K562 (cell line): ENCODE data around the gene DOK7. TPM values are rescaled to one million over a fixed set of nuclear protein-coding genes. Genes with fewer than 3 reads are reported as not detected.
A peak's percentile ranks its signal among the peaks of the same experiment; 100 is the strongest.

Experiments
- ATAC-seq: fragments of 200-7000 bp; cut with Tn5 transposase; 3 replicates; pipeline ENCODE4 v1.9.1; 2020; ENCODE audit warnings: moderate library complexity
- BruUV-seq: library from RNA; stranded (reverse); fragments of 400-500 nt; replicated peaks from 2 replicates; lab custom pipeline; 2021; lab: Mats Ljungman, UMichigan
- CTCF ChIA-PET: fragments of 300-600 bp; formaldehyde crosslinking; extraction: SDS; loops from one replicate; lab custom pipeline; 2021; ENCODE audit warnings: low intra/inter-chr PET ratio; lab: Yijun Ruan, JAX
- POLR2A ChIA-PET: fragments of 300-600, 350-650 bp; sonication (Branson Sonifier 250); formaldehyde crosslinking; extraction: SDS; loops from one replicate; lab custom pipeline; 2021; ENCODE audit warnings: antibody characterized with exemption, inconsistent platforms; lab: Yijun Ruan, JAX
- DNase-seq, 4 experiments: peaks; one replicate each; pipeline versions ENCODE4 v3.0.0 to v3.0.0-alpha.2; 2011 to 2018; ENCODE audit warnings: low spot score in 3 of 4, mixed read lengths in 3 of 4; ENCODE audit errors: extremely low read depth in 1 of 4
- FAIRE-seq: peaks from 2 replicates; lab custom pipeline; 2011; peaks lifted over from hg19 to GRCh38; lab: Jason Lieb, UNC
- H2AFZ ChIP-seq: 2 replicates; pipeline ENCODE4 v1.6.0; 2011; ENCODE audit warnings: low read depth, low read length, control low read depth, inconsistent platforms
- H3K27ac ChIP-seq: fragments of 200-600 bp; 3 replicates; pipeline ENCODE4 v1.8.0; 2011; ENCODE audit warnings: low read depth, mild to moderate bottlenecking, control low read depth, inconsistent platforms, low read length, moderate library complexity, mixed read lengths; ENCODE audit errors: extremely low read depth
- H3K27me3 ChIP-seq, 2 experiments: fragments of 300-600 bp in 1 of 2; 2 replicates in 1 of 2; 3 replicates in 1 of 2; pipeline versions ENCODE4 v1.6.0 to v1.8.0; 2011; ENCODE audit warnings: inconsistent platforms in 2 of 2, low read length in 2 of 2, mild to moderate bottlenecking in 1 of 2, mixed read lengths in 1 of 2, moderate library complexity in 1 of 2; ENCODE audit not compliant: control insufficient read depth in 2 of 2, insufficient read depth in 2 of 2
- H3K36me3 ChIP-seq: fragments of 300-600 bp; 3 replicates; pipeline ENCODE4 v1.8.0; 2011; ENCODE audit warnings: mild to moderate bottlenecking, low read length, inconsistent platforms; ENCODE audit not compliant: control insufficient read depth, insufficient read depth
- H3K4me1 ChIP-seq, 2 experiments: fragments of 200-600 bp in 1 of 2; replicated peaks in 1 of 2; 2 replicates in 1 of 2; 3 replicates in 1 of 2; pipeline versions ENCODE4 v1.5.1 to v1.8.0; 2011; ENCODE audit warnings: inconsistent platforms in 2 of 2, low read length in 2 of 2, mild to moderate bottlenecking in 1 of 2, mixed read lengths in 1 of 2, moderate library complexity in 1 of 2; ENCODE audit not compliant: control insufficient read depth in 2 of 2, insufficient read depth in 2 of 2
- H3K4me2 ChIP-seq: 2 replicates; pipeline ENCODE4 v1.6.1; 2011; ENCODE audit warnings: low read length, control low read depth, inconsistent platforms, mixed read lengths; ENCODE audit not compliant: insufficient read depth
- H3K4me3 ChIP-seq: fragments of 200-600 bp; sonication (generic), shearing (Covaris generic); 2 replicates; pipeline ENCODE4 v1.5.1; 2016; ENCODE audit warnings: control low read depth, inconsistent platforms
- H3K79me2 ChIP-seq: fragments of 200-600 bp; 3 replicates; pipeline ENCODE4 v1.8.0; 2011; ENCODE audit warnings: low read length, inconsistent platforms; ENCODE audit not compliant: control insufficient read depth, insufficient read depth
- H3K9ac ChIP-seq, 2 experiments: 2 replicates each; pipeline versions ENCODE4 v1.6.0 to v1.6.1; 2011; ENCODE audit warnings: low read depth in 2 of 2, low read length in 2 of 2, control low read depth in 1 of 2, inconsistent platforms in 1 of 2, mild to moderate bottlenecking in 1 of 2, mixed read lengths in 1 of 2; ENCODE audit not compliant: insufficient read depth in 1 of 2
- H3K9me1 ChIP-seq: one replicate; pipeline ENCODE4 v1.6.0; 2011; ENCODE audit warnings: inconsistent platforms, mild to moderate bottlenecking, low read length, moderate library complexity; ENCODE audit not compliant: control insufficient read depth, insufficient read depth
- H3K9me3 ChIP-seq: replicated peaks from 2 replicates; pipeline ENCODE4 v1.5.1; 2011; ENCODE audit warnings: low read depth, low read length, inconsistent platforms; ENCODE audit not compliant: control insufficient read depth, insufficient read depth
- H4K20me1 ChIP-seq: replicated peaks from 2 replicates; pipeline ENCODE4 v1.6.1; 2011; ENCODE audit warnings: low read length, inconsistent platforms, mixed read lengths; ENCODE audit not compliant: control insufficient read depth, insufficient read depth
- BACH1 ChIP-seq: fragments of 200-800 bp; sonication (Bioruptor generic); IDR thresholded peaks from 2 replicates; pipeline ENCODE4 v1.6.1; 2016; ENCODE audit warnings: missing genetic modification characterization, missing compliant biosample characterization
- NFIC ChIP-seq: fragments of 450-650 bp; IDR thresholded peaks from 2 replicates; pipeline ENCODE4 v1.6.1; 2017; ENCODE audit warnings: mild to moderate bottlenecking, inconsistent platforms
- WGBS: fragments of 100-300 bp; shearing (Covaris generic); methylation state at CpG from one replicate; pipeline ENCODE4 v1.1.6; 2016; ENCODE audit warnings: low coverage, mixed read lengths; ENCODE audit not compliant: insufficient coverage; ENCODE audit errors: missing lambda C conversion rate; 5-methylcytosine and 5-hydroxymethylcytosine counted together
- in situ Hi-C: fragments of 300-500 bp; cut with MboI; formaldehyde crosslinking; loops from 4 replicates; pipeline ENCODE4 v1.15.0; 2018; ENCODE audit warnings: inconsistent platforms, mixed read lengths
- intact Hi-C: fragments of 100-400 bp; cut with micrococcal nuclease; formaldehyde crosslinking; loops from 2 replicates; pipeline ENCODE4 v1.14.2; 2022
- polyA plus RNA-seq, 8 experiments: library from polyadenylated mRNA; depleted of rRNA in 4 of 8; stranded (reverse) in 5 of 8; unstranded in 3 of 8; fragments of >200 nt; fragmentation: Nextera tagmentation in 2 of 8; fragmentation: Illumina TruSeq in 1 of 8; extraction: Ambion mirVana in 2 of 8; extraction: Trizol in 1 of 8; gene quantifications; 2 replicates each; pipeline versions ENCODE4 v1.2.1 to v1.2.3, GENCODE V29; 2011 to 2014; ENCODE audit warnings: inconsistent platforms in 1 of 8, missing spikeins in 1 of 8
- total RNA-seq, 7 experiments: library from RNA; depleted of rRNA in 6 of 7; stranded (reverse); fragments of >200 nt in 6 of 7; fragmentation: Illumina TruSeq in 2 of 7; extraction: Trizol in 2 of 7; gene quantifications; 2 replicates each; pipeline versions ENCODE4 v1.2.1 to v1.2.3, GENCODE V29; 2011 to 2021; ENCODE audit warnings: low replicate concordance in 1 of 7
- TF ChIP-seq, protein P1 (sequence below), 2 experiments: fragments of 450-650 bp in 1 of 2; sonication (generic) in 1 of 2; formaldehyde crosslinking in 1 of 2; IDR thresholded peaks; 2 replicates each; pipeline versions ENCODE4 v1.7.1 to v1.9.0; 2016 to 2022; ENCODE audit warnings: inconsistent platforms in 1 of 2, mild to moderate bottlenecking in 1 of 2, missing genetic modification reagents in 1 of 2

DOK7 gene
- total and polyA plus RNA-seq, 9 of the 15 experiments (the other 6 are each of a cell fraction or from before 2014, with no cell fraction given): not detected

DNA sequence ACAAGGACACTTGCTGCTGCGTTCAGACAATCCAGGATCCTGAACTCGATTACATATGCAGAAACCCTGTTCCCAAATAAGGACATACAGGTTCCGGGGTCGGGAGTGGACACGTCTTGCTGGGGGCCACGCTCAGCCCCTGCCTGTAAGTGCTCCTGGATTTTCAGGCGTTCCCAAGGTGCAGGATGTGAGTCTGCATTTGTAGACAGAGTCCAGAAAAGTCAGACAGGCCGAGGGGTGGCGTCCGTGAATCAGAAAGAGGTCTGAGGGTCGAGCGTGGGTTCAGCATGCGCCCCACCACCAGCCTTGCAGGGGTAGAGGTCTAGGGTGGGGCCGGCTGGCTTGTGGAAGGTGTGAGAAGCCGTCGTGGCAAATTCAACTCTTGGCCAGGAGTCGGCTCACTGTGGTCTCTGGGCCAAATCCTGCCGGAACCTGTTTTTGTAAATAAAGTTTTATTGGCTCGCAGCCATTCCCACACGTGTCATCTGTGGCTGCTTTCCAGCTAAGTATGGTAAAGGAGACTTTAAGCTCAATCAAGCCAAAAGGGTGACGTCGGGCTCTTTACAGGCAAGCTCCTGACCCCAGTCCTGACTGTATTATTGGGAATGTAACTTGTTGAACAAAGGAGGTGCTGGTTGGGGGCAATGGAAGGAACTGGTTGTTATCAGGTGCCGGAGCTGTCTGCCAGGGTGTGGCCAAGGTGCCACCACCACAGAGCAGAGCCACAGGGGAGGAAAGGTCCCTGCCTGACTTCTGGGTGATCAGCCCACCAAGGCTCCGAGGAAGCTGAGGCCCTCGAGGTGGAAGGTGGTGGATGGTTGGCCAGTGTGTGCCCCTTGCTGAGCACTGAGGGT is 7.4 kb downstream of the DOK7 start:
- peaks cover 0 to 28% of the 10 kb centered on the region in 2 experiments; a peak in 2 of 5 replicates for H3K4me1 ChIP-seq
- H3K4me3 ChIP-seq: no peak overlapping the region
- BruUV-seq: no TSS peak
- H2AFZ ChIP-seq: no peak overlapping the region
- WGBS: 3% methylated on average over 24 of the region's 25 CpGs
- H3K36me3 ChIP-seq: no peaks in the 10 kb centered on the region
- no peak overlapping the region for H3K9ac ChIP-seq
- TF ChIP-seq BACH1 (tag) (no peak), NFIC (peak; percentile 54)
- TF ChIP-seq, protein P1, sequence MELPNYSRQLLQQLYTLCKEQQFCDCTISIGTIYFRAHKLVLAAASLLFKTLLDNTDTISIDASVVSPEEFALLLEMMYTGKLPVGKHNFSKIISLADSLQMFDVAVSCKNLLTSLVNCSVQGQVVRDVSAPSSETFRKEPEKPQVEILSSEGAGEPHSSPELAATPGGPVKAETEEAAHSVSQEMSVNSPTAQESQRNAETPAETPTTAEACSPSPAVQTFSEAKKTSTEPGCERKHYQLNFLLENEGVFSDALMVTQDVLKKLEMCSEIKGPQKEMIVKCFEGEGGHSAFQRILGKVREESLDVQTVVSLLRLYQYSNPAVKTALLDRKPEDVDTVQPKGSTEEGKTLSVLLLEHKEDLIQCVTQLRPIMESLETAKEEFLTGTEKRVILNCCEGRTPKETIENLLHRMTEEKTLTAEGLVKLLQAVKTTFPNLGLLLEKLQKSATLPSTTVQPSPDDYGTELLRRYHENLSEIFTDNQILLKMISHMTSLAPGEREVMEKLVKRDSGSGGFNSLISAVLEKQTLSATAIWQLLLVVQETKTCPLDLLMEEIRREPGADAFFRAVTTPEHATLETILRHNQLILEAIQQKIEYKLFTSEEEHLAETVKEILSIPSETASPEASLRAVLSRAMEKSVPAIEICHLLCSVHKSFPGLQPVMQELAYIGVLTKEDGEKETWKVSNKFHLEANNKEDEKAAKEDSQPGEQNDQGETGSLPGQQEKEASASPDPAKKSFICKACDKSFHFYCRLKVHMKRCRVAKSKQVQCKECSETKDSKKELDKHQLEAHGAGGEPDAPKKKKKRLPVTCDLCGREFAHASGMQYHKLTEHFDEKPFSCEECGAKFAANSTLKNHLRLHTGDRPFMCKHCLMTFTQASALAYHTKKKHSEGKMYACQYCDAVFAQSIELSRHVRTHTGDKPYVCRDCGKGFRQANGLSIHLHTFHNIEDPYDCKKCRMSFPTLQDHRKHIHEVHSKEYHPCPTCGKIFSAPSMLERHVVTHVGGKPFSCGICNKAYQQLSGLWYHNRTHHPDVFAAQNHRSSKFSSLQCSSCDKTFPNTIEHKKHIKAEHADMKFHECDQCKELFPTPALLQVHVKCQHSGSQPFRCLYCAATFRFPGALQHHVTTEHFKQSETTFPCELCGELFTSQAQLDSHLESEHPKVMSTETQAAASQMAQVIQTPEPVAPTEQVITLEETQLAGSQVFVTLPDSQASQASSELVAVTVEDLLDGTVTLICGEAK (IDR thresholded peaks at IDR 0.05): peak; percentile 91
- TF ChIP-seq, protein P1 (CRISPR knock-in tag; IDR thresholded peaks at IDR 0.05): peak; percentile 87
- peaks cover 10% of the 10 kb centered on the region; the same call in 1 of the 2 replicates for H3K9me3 ChIP-seq
- ATAC-seq (no peak), DNase-seq (no peak), FAIRE-seq (no peak)
- in situ Hi-C loops (no loop called here), intact Hi-C loops (no loop called here)
- no peaks in the 10 kb centered on the region for H3K9me1 ChIP-seq
- H3K27me3 ChIP-seq: peaks cover 20 to 65% of the 10 kb centered on the region in 2 experiments; a peak in 4 of 5 replicates
- no peak overlapping the region for H3K27ac ChIP-seq
- H3K79me2 ChIP-seq: no peaks in the 10 kb centered on the region
- H4K20me1 ChIP-seq: 0 out of 2 replicates have a peak, but pooled peaks cover 8% of the 10 kb centered on the region
- no peak overlapping the region for H3K4me2 ChIP-seq
- CTCF ChIA-PET: no interaction called here
- POLR2A ChIA-PET: interaction anchor here (0.6 kb wide), 1 partner anchor 469 kb away, joined by 3 read pairs; no protein-coding TSS in a partner anchor
